Aorta (tissue), 5 donors: ENCODE results near the gene KIAA1614. TPM values are rescaled to one million over a fixed set of nuclear protein-coding genes. Genes with fewer than 3 reads are reported as not detected.
"Not testable (repeated sequence)": the region's sequence is repeated elsewhere in the genome, so short reads cannot be mapped to it uniquely, and the experiment has no call there.

Experiments used
- ATAC-seq: fragments of 200-7000 bp; cut with Tn5 transposase; one replicate; pipeline ENCODE4 v1.9.1; 2022; ENCODE audit warnings: moderate library complexity; ENCODE audit not compliant: low FRiP score
- DNase-seq, 2 donors: peaks; one replicate each; pipeline ENCODE4 v3.0.0-alpha.2; 2020
- H3K27ac ChIP-seq, 2 donors: one replicate each; pipeline ENCODE4 v1.5.1; 2013; ENCODE audit warnings: low read length in 2 of 2, mild to moderate bottlenecking in 2 of 2, moderate library complexity in 2 of 2, control low read depth in 1 of 2, inconsistent platforms in 1 of 2, low read depth in 1 of 2
- H3K27me3 ChIP-seq, 2 donors: one replicate each; pipeline ENCODE4 v1.6.1; 2013; ENCODE audit warnings: control low read depth in 1 of 2, low read length in 1 of 2, mild to moderate bottlenecking in 1 of 2, moderate library complexity in 1 of 2; ENCODE audit not compliant: insufficient read depth in 2 of 2, control insufficient read depth in 1 of 2
- H3K36me3 ChIP-seq, 2 donors: one replicate each; pipeline ENCODE4 v1.6.1; 2013; ENCODE audit warnings: control low read depth in 1 of 2, low read length in 1 of 2, mild to moderate bottlenecking in 1 of 2; ENCODE audit not compliant: insufficient read depth in 2 of 2, control insufficient read depth in 1 of 2
- H3K4me1 ChIP-seq, 2 donors: one replicate each; pipeline ENCODE4 v1.6.1; 2013; ENCODE audit warnings: low read length in 2 of 2, control low read depth in 1 of 2, mild to moderate bottlenecking in 1 of 2, moderate library complexity in 1 of 2; ENCODE audit not compliant: insufficient read depth in 2 of 2, control insufficient read depth in 1 of 2
- H3K4me3 ChIP-seq, 2 donors: one replicate each; pipeline ENCODE4 v1.5.1; 2013; ENCODE audit warnings: low read length in 2 of 2, control low read depth in 1 of 2, mild to moderate bottlenecking in 1 of 2
- H3K9me3 ChIP-seq: one replicate; pipeline ENCODE4 v1.6.1; 2013; ENCODE audit warnings: mild to moderate bottlenecking, low read length; ENCODE audit not compliant: control insufficient read depth
- WGBS, 2 donors: extraction: QIAGEN DNeasy Blood & Tissue Kit; methylation state at CpG; one replicate each; pipeline ENCODE4 v1.1.7; 2013; 5-methylcytosine and 5-hydroxymethylcytosine counted together
- intact Hi-C, 2 donors: fragments of 100-400 bp; cut with DNase I; formaldehyde crosslinking; loops; one replicate each; pipeline versions ENCODE4 v1.14.2 to v1.15.0; 2022
- polyA plus RNA-seq, 2 donors: library from polyadenylated mRNA; stranded (reverse); fragments of 200-250 nt; gene quantifications; one replicate each; pipeline ENCODE4 v1.2.3, GENCODE V29; 2013
- total RNA-seq, 2 donors: library from RNA; stranded (reverse); fragmentation: NEBNext Ultra II Directional; extraction: Animal tissue kit (Norgen Biotek cat#: 25700); gene quantifications; one replicate each; pipeline ENCODE4 v1.2.1, GENCODE V29; 2021
- donor health status: healthy with polysubstance abuse.
- donor health status: Bipolar disorder and iron deficiency.
- donor health status: DM: no; HTN: no; CAD: no.
- donor health status: DM: no; HTN: no; CAD: no.
- donor health status: DM: yes; HTN: yes; CAD: no.

The KIAA1614 gene
- total and polyA plus RNA-seq, 4 donors = 4.3 to 10.5 (median 8.9) TPM

GRCh38 chr1:180953291-180954004 is 40.8 kb downstream of the KIAA1614 start:
- intact Hi-C loops = loop anchor here (10.0 kb wide), 2 partner anchors 61 to 191 kb away; no protein-coding TSS in a partner anchor

GRCh38 chr1:180954005-180954800 is 41.5 kb downstream of the KIAA1614 start:
- 13% methylated on average over 50 to 74 of the region's 74 CpGs for whole genome bisulfite sequencing, 2 donors
- Histone ChIP-seq H3K27me3 (no peaks in the 10 kb centered on the region), H3K36me3 (no peaks in the 10 kb centered on the region), H3K27ac (no peak overlapping the region), H3K4me1 (no peaks in the 10 kb centered on the region), H3K4me3 (peak overlapping the region; percentile 22 to 35), H3K9me3 (no peaks in the 10 kb centered on the region)
- intact Hi-C loops = loop anchor here (10.0 kb wide), 2 partner anchors 61 to 191 kb away; no protein-coding TSS in a partner anchor
- DNase-seq (peak; percentile 80 to 91), ATAC-seq (peak; percentile 81)

More at GRCh38 chr1:180953291-180954004, 40.8 kb downstream of the KIAA1614 start:
- ATAC-seq (no peak), DNase-seq (peak; percentile 45 to 75)
- H3K4me1 ChIP-seq = no peaks in the 10 kb centered on the region
- no peaks in the 10 kb centered on the region for H3K27me3 ChIP-seq
- no peak overlapping the region for H3K27ac ChIP-seq
- H3K36me3 ChIP-seq = no peaks in the 10 kb centered on the region
- no peaks in the 10 kb centered on the region for H3K9me3 ChIP-seq
- peak overlapping the region; percentile 22 to 35 for H3K4me3 ChIP-seq
- 19 to 24% methylated on average over 38 to 41 of the region's 41 CpGs for WGBS, 2 donors

GRCh38 chr1:180954801-180955165 is 42.1 kb downstream of the KIAA1614 start:
- H3K9me3 ChIP-seq = no peaks in the 10 kb centered on the region
- no peak for ATAC-seq
- H3K27me3 ChIP-seq = no peaks in the 10 kb centered on the region
- no peaks in the 10 kb centered on the region for H3K36me3 ChIP-seq
- 83% methylated on average over 10 of the region's 10 CpGs for WGBS, 2 donors
- H3K4me1 ChIP-seq = no peaks in the 10 kb centered on the region
- no peak overlapping the region for H3K4me3 ChIP-seq
- H3K27ac ChIP-seq = no peak overlapping the region
- peak in 1 of 2 donors; percentile 47 for DNase-seq
- intact Hi-C loops = loop anchor here (10.0 kb wide), 2 partner anchors 60 to 190 kb away; no protein-coding TSS in a partner anchor

DNA sequence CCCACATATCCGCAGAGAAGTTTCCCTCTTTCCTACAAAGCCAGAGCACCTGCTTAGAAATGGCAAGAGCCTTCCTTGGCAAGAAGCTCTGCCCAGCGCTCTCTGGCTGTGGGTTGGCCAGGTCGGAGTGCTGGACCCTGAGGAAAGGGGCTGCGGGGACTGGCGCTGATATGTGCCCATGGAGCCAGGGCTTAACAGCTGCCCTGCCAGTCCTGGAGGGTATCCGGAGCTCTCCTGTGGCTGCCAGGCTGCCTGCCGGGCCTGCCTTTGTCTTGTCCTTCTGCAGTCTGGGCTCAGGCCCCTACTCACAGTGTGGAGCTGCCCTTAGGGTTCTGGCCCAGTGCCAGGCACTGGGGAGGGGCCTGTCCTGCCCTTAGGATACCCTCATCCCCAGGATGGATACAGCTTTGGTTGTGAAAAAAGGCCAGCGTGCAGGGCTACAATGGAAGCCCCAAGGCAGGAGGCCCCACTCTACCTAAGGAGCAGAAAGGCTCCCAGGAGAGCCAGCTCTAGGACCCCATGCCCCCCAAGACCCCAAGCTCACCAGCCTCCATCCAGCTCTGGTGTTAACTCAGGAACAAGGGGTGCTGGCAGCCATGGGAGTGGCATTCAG is 43.4 kb downstream of the KIAA1614 start:
- DNase-seq (peak in 1 of 2 donors; percentile 67), ATAC-seq (no peak)
- intact Hi-C loops = loop anchor here (10.0 kb wide), 2 partner anchors 59 to 189 kb away; no protein-coding TSS in a partner anchor
- no peaks in the 10 kb centered on the region for H3K9me3 ChIP-seq
- 85 to 88% methylated on average over 8 of the region's 8 CpGs for WGBS, 2 donors
- no peak overlapping the region for H3K4me3 ChIP-seq
- H3K27me3 ChIP-seq = no peaks in the 10 kb centered on the region
- H3K36me3 ChIP-seq = no peaks in the 10 kb centered on the region
- no peak overlapping the region for H3K27ac ChIP-seq
- H3K4me1 ChIP-seq = no peaks in the 10 kb centered on the region

DNA sequence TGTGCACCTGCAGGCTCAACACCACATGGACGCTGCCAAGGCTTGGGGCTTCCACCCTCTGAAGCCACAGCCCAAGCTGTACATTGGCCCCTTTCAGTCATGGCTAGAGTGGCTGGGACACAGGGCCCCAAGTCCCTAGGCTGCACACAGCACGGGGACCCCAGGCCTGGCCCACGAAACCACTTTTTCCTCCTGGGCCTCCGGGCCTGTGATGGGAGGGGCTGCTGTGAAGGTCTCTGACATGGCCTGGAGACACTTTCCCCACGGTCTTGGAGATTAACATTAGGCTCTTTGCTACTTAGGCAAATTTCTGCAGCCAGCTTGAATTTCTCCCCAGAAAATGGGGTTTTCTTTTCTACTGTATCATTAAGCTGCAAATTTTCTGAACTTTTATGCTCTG is 46.9 kb downstream of the KIAA1614 start:
- not testable (repeated sequence) for H3K4me3 ChIP-seq, H3K4me1 ChIP-seq, H3K27me3 ChIP-seq, H3K36me3 ChIP-seq, DNase-seq, H3K27ac ChIP-seq, ATAC-seq, H3K9me3 ChIP-seq
- intact Hi-C loops = loop anchor here (10.0 kb wide), 2 partner anchors 55 to 185 kb away; no protein-coding TSS in a partner anchor
- WGBS, 2 donors = 86 to 97% methylated on average over 5 of the region's 5 CpGs

GRCh38 chr1:180961622-180962021 is 48.9 kb downstream of the KIAA1614 start:
- H3K4me1 ChIP-seq = no peaks in the 10 kb centered on the region
- H3K4me3 ChIP-seq = no peak overlapping the region
- ATAC-seq (no peak), DNase-seq (no peak)
- WGBS, 2 donors = 18 to 31% methylated on average over 4 of the region's 4 CpGs
- no peak overlapping the region for H3K27ac ChIP-seq
- no peaks in the 10 kb centered on the region for H3K9me3 ChIP-seq
- H3K36me3 ChIP-seq = no peaks in the 10 kb centered on the region
- no peaks in the 10 kb centered on the region for H3K27me3 ChIP-seq
- intact Hi-C loops = no loop called here

DNA sequence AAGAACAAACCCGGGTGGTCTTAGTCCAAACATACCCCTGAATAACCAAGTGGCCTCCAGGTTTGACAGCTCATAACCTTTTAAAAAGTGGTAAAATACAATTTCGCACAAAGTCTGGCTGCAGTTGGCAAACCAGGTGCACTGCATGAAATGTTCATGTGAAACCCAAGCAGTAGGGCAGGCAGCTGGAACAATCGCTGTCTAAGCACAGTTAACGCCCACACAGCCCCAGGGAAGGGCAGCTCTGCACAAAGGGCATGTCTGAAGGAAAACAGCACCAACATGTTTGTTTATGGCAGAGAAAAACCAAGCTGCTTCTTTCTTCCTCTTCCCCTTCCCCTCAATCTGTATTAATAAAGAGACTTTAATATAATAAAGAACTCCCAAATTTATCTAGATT is 49.5 kb downstream of the KIAA1614 start:
- WGBS, 2 donors = 16 to 25% methylated on average over 4 of the region's 4 CpGs
- Histone ChIP-seq H3K4me1 (no peaks in the 10 kb centered on the region), H3K27ac (no peak overlapping the region), H3K9me3 (no peaks in the 10 kb centered on the region), H3K36me3 (no peaks in the 10 kb centered on the region), H3K4me3 (no peak overlapping the region), H3K27me3 (no peaks in the 10 kb centered on the region)
- intact Hi-C loops = no loop called here
- ATAC-seq (no peak), DNase-seq (no peak)

DNA sequence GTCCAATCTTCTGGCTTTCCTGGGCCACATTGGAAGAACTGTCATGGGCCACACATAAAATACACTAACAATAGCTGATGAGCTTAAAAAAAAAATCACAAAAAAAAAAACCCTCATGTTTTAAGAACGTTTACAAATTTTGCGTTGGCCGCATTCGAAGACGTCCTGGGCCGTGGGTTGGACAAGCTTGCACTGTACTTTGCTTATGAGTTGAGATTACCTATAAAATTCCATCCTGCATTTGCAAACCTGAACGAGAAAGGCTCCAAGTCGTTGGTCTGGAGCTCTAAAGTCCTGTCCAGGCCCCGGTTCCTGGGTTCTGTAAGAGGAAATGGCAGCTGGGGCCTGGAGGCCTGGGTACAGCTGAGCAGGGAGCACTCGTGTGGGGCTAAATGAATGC is 51.4 kb downstream of the KIAA1614 start:
- ATAC-seq = no peak
- no peaks in the 10 kb centered on the region for H3K36me3 ChIP-seq
- intact Hi-C loops = no loop called here

More for the DNA sequence above, 51.4 kb downstream of the KIAA1614 start:
- WGBS, 2 donors = 85 to 87% methylated on average over 10 of the region's 10 CpGs
- H3K9me3 ChIP-seq = no peaks in the 10 kb centered on the region
- no peak overlapping the region for H3K4me3 ChIP-seq
- H3K27me3 ChIP-seq = no peaks in the 10 kb centered on the region
- no peak overlapping the region for H3K27ac ChIP-seq
- H3K4me1 ChIP-seq = no peaks in the 10 kb centered on the region
- no peak for DNase-seq
